Measurements from ENCODE around the gene B4GALT5. TPM values are rescaled to one million over a fixed set of nuclear protein-coding genes. Genes with fewer than 3 reads are reported as not detected.
A peak's percentile ranks its signal among the peaks of the same experiment; 100 is the strongest.

B4GALT5 gene
- total and polyA plus RNA-seq, 8 donors = 38.4 to 51.0 (median 45.8) TPM

DNA sequence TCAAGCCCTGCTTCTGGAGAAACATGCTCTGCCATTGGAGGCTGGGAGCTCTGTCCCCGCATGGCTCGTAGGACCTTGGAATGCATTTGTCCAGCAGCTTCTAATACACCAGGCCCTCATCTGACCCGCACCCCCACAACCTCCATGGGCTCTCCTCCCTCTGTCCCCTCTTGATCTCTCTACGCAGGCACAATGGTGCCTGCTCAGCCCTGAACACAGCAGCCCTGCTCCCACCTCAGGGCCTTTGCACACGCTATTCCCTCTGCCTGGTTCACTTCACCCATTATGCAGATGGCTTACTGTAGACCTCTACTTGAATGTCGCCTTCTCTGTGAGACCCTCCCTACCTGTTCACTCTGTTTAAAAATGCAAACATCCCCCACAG is 118.8 kb downstream of the B4GALT5 start:
- H3K27me3 ChIP-seq = no peaks in the 10 kb centered on the region
- H3K4me3 ChIP-seq = no peak overlapping the region
- H3K36me3 ChIP-seq = no peaks in the 10 kb centered on the region
- TF ChIP-seq, protein P1, sequence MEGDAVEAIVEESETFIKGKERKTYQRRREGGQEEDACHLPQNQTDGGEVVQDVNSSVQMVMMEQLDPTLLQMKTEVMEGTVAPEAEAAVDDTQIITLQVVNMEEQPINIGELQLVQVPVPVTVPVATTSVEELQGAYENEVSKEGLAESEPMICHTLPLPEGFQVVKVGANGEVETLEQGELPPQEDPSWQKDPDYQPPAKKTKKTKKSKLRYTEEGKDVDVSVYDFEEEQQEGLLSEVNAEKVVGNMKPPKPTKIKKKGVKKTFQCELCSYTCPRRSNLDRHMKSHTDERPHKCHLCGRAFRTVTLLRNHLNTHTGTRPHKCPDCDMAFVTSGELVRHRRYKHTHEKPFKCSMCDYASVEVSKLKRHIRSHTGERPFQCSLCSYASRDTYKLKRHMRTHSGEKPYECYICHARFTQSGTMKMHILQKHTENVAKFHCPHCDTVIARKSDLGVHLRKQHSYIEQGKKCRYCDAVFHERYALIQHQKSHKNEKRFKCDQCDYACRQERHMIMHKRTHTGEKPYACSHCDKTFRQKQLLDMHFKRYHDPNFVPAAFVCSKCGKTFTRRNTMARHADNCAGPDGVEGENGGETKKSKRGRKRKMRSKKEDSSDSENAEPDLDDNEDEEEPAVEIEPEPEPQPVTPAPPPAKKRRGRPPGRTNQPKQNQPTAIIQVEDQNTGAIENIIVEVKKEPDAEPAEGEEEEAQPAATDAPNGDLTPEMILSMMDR (IDR thresholded peaks at IDR 0.05) = no peak
- intact Hi-C loops (cut with DNase I) = no loop called here
- H3K9me3 ChIP-seq = peaks cover 0 to 3% of the 10 kb centered on the region in 2 donors
- ATAC-seq (no peak), DNase-seq (no peak)
- H3K4me1 ChIP-seq = peaks cover 4 to 24% of the 10 kb centered on the region in 2 donors
- H3K27ac ChIP-seq = peak overlapping the region; percentile 18 to 34

DNA sequence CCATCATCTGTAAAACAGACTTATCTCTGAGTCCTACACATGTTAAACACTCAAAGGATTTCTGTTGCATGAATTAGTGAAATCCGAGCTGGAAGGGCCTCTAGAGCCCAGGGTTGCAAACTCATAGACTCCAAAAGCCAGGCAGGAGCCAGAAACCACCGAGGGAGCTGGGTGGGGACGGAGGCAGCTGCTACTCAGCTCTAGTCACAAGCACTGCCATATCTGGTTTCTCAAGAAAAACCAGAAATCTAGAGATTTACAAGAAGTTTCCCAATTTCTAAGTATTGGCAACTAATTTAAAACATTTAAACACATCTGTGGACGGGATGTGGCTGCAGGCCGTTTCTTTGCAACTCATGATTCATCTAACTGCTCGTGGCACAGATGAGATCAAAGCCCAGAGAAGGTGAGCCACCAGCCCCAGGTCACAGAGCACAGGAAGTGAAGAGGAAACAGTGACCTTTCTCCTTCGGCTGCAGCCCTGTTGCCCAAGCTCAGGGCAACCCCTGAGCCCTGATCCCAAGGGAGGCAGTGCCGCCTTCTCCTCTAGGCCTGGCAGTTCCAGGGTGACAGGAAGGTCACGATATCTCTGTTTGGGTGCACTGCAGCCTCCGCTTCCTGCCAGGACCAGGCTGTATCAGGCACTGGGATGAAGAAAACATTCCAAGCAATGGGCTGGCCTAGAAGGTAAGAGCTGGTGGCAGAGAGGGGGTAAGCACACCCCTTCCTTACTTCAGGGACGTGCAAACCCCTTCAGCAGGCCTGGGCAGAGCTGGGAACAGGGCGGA is 119.3 kb downstream of the B4GALT5 start:
- no peaks in the 10 kb centered on the region for H3K36me3 ChIP-seq
- peak; percentile 69 for ATAC-seq
- peak overlapping the region; percentile 18 to 34 for H3K27ac ChIP-seq
- TF ChIP-seq, protein P1 (IDR thresholded peaks at IDR 0.05) = no peak
- H3K4me1 ChIP-seq = peaks cover 4 to 24% of the 10 kb centered on the region in 2 donors
- no peaks in the 10 kb centered on the region for H3K27me3 ChIP-seq
- no peak overlapping the region for H3K4me3 ChIP-seq
- intact Hi-C loops (cut with DNase I) = no loop called here
- H3K9me3 ChIP-seq = peaks cover 0 to 3% of the 10 kb centered on the region in 2 donors
- peak in 2 of 4 donors; percentile 58 to 60 for DNase-seq

DNA sequence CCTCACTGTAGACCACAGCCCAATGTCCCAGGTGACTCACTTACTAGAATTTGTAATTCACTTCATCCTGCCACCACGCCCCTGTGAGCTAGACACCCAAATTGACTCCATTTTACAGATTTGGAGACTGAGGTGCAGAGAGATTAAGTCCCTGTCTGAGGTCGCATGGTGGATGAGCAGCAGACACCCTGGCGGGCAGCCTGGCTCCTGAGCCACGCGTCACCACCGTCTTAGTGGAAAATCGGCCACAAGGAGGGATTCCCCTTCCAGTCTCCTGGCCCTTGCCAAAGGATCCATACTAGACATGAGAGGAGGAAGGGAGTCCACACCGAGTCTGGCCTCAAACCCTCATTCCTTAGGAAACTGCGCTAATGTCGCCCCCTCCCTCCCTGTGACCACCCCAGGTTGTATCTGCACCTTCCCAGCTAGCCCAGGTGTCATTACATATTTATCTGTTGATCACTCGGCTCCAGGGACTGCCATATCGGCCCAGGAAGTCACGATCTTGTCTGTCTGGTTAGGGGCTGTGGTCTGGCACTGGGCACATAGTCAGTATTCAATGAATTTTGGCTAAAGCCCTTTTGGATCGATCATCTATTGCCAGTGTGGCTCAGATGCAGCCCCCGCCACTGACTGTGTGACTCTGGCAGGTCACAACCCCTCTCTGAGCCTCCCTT is 120.1 kb downstream of the B4GALT5 start:
- Histone ChIP-seq H3K4me3 (no peak overlapping the region), H3K4me1 (peaks cover 4 to 24% of the 10 kb centered on the region in 2 donors), H3K27me3 (no peaks in the 10 kb centered on the region), H3K27ac (peak overlapping the region; percentile 18 to 34), H3K9me3 (peaks cover 0 to 3% of the 10 kb centered on the region in 2 donors), H3K36me3 (no peaks in the 10 kb centered on the region)
- ATAC-seq (no peak), DNase-seq (no peak)
- TF ChIP-seq, protein P1 (IDR thresholded peaks at IDR 0.05) = no peak
- intact Hi-C loops (cut with DNase I) = no loop called here

DNA sequence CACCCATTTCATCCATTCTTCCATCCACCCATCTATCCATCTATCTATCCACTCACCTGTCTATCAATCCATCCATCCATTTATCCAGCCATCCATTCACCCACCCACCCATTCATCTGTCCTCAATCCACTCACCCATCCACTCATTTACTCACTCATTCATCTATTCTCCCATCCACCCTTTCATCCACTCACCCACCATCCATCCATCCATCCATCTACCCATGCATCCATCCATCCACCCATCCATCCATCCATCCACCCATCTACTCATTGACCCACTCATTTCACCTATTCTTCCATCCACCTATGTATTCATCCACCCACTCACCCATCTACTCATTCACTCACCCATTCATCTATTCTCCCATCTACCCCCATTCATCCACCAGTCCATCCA is 121.6 kb downstream of the B4GALT5 start:
- no peak overlapping the region for H3K4me3 ChIP-seq
- peaks cover 4 to 24% of the 10 kb centered on the region in 2 donors for H3K4me1 ChIP-seq
- no peaks in the 10 kb centered on the region for H3K36me3 ChIP-seq
- no peaks in the 10 kb centered on the region for H3K27me3 ChIP-seq
- ATAC-seq (no peak), DNase-seq (no peak)
- intact Hi-C loops (cut with DNase I) = no loop called here
- no peak overlapping the region for H3K27ac ChIP-seq
- no peaks in the 10 kb centered on the region for H3K9me3 ChIP-seq
- TF ChIP-seq, protein P1 (IDR thresholded peaks at IDR 0.05) = no peak

DNA sequence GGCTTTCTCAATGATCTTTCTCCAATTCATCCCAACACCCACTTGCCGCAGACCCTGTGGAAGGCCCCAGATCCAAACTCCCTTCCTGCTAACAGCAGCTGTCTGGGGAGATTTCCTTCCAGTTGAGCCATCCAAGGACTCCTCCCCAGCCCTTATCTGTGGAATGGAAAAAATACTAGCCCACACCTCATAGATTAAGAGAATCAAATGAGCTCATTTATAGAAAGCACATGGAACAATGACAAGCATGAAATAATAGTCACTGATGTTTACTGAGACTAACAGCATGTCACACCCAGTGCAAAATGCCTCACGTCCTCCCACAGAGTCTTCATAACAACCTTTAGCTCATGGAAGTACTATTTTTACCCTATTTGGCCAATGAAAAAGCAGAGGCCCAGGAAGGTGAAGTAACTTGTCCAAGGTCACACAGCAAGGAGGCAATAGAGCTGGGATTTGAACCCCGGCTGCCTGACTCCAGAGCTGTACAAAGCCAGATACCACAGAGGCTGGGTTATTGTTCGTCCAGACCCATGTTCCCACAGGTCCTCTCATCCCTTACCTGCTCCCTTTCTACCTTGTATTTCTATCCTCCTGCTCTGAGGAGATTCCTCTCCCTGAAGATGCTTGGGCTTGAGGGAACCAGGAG is 122.3 kb downstream of the B4GALT5 start:
- Histone ChIP-seq H3K27me3 (no peaks in the 10 kb centered on the region), H3K27ac (peak overlapping the region; percentile 26 to 56), H3K4me3 (no peak overlapping the region), H3K4me1 (peaks cover 4 to 24% of the 10 kb centered on the region in 2 donors), H3K9me3 (no peaks in the 10 kb centered on the region), H3K36me3 (no peaks in the 10 kb centered on the region)
- TF ChIP-seq, protein P1 (IDR thresholded peaks at IDR 0.05) = no peak
- DNase-seq (peak in 1 of 4 donors; percentile 36), ATAC-seq (peak; percentile 47)
- intact Hi-C loops (cut with DNase I) = no loop called here
